T-helper 9 cell (primary cell): Measurements from ENCODE around the gene CTNNA1.
"Not testable (repeated sequence)": the region's sequence is repeated elsewhere in the genome, so short reads cannot be mapped to it uniquely, and the experiment has no call there.

Experiments used
- DNase-seq: peaks from one replicate; pipeline ENCODE4 v3.0.0-alpha.2; 2020

CTNNA1 gene

DNA sequence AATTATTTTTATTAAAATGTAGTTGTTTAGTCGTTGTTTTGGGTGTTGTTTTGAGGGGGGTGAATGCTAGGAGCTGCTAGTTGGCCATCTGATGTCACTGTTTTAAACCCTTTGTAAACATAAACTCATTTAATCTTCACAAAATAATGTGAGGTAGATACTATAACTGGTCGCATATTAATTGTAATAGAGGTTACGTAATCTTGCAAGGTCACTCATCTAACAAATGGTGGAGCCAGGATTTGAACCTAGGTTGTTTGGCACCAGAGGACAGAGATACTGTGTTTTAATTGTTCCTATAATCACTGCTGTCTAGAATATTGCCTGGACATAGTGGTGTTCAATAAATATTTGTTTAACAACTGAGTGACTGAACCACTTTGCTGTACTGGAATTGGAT, 67.5 kb downstream of the CTNNA1 start:
- DNase-seq, result no peak

DNA sequence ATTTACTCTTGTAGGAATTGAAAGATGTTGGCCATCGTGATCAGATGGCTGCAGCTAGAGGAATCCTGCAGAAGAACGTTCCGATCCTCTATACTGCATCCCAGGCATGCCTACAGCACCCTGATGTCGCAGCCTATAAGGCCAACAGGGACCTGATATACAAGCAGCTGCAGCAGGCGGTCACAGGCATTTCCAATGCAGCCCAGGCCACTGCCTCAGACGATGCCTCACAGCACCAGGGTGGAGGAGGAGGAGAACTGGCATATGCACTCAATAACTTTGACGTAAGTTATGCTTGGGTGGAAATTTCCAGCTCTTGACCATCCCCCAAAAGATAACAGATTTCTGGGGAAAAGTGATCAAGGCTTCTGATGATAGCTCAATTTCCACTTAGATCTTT, 71.3 kb downstream of the CTNNA1 start:
- DNase-seq, result no peak

DNA sequence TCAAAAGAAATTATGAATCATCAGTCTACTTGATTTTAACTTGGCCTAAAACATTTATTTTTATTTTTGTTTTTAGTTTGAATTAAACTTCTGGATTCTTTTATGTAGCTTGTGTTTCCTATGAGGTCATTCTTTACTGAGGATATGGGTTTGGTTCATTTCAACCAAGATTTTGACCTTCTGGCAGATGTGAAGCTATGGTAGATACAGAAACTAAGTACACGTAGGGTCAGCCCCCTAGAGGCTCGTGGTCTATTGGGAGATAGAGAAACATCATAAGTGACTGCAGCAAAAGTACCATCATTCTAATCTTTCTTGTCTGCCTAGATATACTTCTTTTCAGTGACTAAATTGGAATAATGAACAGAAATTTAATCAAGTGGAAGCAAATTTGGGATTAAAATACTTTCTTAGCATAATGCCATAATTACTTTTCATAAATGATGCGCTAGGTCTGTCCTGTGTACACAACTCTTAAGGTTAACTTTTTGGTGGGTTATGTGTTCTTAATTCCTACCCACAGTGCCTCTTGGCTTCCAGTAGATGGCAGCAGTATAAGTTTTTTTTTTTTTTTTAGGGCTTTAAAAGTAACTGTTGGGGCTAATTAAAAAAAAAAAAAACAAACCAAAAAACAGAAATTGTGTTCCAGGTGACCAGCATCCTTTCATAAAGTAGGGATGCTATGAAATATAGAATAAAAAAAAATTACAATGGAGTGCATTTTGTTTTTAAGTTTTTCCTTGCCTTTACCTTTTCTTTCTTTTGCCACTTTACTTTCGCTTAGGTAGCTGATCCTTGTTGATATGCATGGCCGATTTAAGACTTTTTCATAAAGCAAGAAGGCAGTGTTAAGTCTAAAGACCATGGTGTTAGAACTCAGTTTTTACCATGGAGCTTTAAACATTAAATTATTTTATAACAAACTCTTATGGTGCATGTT, 72.0 kb downstream of the CTNNA1 start:
- no peak for DNase-seq

DNA sequence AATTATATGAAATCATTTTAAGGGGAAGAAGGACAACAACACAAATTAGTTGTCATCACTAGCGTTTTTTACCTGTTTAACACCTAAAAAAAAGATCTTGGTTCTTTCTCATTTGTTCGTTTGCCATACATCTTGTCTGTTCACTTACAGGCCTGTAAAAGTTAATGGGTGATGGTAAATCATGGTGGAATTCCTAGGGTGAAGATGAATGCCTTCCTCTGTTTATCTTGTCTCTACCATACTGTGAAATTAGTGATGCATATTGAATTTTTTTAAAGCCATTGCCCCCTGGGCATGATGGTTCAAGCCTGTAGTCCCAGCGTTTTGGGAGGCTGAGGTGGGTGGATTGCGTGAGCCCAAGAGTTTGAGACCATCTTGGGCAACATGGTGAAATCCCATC, 75.3 kb downstream of the CTNNA1 start:
- no peak for DNase-seq

DNA sequence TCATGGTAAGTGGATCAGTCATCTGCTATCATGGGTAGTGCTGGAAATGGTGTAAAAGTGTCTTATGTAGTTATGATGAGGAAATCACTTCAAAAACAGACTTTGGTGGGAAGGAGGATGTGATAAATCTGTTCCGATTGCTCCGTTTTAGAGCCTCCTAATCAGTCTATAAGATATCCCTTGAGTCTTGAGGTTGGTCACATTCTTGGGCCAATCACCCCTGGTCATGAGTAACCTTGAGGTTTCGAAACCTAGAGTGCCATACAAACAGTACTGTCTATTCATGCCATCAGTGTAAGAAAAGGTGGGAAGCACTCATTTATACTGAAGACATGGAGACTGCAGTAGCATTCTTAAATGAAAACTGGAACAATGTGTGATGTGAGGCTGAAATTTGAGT, 76.1 kb downstream of the CTNNA1 start:
- DNase-seq, result no peak

DNA sequence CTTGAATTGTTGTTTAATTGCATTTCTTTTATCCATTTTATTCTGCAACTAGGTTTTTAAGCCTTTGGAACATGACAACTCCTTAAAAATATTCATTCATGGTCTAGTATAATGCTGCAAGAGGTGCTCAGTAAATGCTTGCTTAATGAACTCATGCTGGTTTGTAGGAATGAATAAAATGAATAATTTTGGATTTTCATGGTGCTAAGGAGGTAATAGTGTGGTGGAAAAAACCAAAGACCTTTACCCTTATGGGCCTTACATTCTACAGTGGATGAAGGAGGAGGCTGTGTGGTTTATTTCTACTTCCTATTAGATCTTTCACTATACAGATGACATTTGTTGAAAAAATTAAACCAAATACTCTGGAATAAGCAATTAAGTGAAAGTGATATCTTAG, 78.5 kb downstream of the CTNNA1 start:
- DNase-seq, result no peak

DNA sequence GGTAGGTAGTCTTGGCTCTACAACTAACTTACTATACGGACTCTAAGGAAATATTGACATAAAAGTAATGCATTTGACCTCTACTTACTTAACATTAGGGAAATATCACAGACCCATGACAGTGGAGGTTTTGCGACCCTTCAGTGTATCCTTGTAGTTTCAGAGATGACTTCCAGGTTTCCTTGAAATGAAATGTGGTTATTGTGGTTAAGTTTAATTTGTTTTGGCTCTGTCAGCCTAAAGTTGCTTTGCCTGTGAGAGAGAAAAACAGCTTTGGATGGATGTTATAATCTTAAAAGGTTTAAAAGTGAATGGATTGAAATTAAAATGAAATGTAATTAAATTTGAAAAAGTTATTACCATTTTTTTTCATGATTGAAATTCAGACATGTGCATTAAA, 79.0 kb downstream of the CTNNA1 start:
- no peak for DNase-seq

DNA sequence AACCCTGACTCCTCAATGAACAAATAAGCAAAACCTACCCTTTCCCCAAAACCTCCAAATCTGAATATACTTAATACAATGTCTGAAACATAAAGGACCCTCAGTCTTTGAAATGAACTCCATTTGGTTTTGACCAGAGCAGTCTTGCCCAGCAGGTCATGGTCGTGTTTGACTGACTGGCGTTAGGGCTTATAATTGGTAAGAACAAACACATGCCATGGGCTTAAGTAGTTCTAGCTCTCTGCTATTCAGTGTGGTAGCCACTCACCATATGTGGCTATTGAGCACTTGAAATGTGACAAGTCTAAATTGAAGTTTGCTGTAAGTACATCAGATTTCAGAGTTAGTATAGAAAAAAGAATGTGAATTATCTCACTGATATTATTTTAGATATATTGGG, 79.9 kb downstream of the CTNNA1 start:
- no peak for DNase-seq

DNA sequence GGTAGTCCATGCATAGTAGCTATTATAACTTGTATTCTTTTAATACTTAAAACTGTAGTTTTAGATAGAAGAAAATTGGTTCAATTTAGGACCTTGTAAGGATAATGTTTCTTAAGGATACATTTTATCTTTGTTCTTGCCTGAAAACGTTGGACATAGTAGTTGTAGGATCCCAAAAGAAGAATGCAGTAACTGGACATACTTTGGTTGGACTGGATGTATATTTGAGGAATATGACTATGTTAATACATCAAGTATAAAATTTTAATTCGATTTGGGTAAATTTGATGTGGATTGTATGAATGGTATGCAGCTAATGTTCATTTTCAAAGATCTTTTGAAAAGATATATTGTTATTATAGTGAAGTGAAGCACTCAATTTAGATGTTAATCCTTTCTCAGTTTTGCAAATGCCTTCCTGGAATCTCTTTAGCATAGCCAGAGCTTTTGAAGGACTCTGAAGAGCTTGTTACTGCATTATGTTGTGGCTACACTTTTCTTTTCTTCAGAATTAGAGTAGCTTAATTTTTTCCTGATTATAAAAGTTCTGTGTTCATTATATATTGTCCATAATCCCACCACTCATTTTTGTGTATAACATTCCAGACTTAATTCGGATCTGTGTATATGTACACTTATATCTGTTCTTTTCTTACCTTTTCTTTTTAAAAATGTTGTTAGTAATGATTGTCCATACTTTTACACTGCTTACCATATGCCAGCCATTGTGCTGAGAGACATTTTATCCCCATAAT, 80.7 kb downstream of the CTNNA1 start:
- DNase-seq, result no peak

DNA sequence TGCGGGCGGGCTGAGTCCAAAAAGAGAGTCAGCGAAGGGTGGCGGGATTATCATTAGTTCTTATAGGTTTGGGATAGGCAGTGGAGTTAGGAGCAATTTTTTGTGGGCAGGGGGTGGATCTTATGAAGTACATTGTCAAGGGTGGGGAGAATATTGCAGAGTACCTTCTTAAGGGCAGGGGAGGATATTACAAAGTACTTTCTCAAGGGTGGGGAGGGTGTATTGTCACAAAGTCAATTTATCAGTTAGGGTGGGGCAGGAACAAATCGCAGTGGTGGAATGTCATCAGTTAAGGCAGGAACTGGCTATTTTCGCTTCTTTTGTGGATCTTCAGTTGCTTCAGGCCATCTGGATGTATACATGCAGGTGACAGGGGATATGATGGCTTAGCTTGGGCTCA, 81.6 kb downstream of the CTNNA1 start:
- DNase-seq, result not testable (repeated sequence)

DNA sequence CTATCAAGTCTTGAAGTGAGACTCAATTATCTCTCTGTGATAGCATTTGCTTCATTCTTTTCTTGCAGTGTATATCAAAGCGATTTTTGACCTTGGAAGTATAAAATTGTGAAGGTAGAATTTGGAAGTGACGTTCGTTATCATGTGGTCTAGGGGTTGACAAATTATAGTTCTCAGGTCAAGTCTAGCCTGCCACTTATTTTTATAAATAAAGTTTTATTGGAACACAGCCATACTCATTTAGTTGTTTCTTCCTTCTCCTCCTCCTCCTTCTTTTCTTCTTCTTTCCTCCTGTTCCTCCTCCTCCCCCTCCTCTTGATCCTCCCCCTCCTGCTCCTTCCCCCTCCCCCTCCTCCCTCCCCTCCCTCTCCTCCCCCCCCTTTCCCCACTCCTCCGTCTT, 83.9 kb downstream of the CTNNA1 start:
- DNase-seq, result no peak

DNA sequence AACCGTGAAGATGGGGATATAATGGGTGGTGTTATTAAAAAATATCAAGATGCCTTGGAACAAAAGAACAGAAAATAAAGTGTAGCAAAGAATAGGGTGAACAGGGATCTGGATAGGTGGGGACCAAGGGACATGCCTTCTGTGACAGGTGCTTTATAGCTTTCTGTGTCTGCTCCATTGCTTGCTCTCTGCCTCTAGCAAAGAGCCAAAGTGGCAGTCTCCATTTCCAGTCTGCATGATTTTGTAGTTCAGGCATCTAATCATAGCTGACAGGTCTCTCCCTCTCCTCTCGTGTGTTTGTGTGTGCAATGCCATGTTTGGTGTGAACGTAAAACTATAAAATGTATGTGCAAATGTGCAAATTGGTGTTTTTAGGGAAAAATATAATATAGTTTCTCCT, 86.9 kb downstream of the CTNNA1 start:
- no peak for DNase-seq

DNA sequence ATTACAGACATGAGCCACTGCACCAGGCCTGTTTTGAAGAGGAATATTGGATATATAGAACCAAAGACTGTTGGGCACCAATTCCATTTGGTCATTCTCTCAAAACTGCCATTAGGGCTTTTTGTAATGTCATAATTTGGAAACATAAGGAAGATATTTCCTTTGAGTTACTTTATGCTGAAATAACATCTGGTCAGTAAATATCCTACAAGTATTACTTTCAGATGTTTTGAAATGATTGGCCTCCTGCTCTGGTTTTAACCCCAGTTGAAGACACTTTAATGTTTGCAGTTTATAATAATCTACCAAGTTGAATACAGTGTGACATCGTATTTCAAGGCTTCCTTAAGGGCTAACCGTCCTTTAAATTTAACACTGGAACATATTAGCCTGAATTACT, 88.3 kb downstream of the CTNNA1 start:
- DNase-seq, result no peak

DNA sequence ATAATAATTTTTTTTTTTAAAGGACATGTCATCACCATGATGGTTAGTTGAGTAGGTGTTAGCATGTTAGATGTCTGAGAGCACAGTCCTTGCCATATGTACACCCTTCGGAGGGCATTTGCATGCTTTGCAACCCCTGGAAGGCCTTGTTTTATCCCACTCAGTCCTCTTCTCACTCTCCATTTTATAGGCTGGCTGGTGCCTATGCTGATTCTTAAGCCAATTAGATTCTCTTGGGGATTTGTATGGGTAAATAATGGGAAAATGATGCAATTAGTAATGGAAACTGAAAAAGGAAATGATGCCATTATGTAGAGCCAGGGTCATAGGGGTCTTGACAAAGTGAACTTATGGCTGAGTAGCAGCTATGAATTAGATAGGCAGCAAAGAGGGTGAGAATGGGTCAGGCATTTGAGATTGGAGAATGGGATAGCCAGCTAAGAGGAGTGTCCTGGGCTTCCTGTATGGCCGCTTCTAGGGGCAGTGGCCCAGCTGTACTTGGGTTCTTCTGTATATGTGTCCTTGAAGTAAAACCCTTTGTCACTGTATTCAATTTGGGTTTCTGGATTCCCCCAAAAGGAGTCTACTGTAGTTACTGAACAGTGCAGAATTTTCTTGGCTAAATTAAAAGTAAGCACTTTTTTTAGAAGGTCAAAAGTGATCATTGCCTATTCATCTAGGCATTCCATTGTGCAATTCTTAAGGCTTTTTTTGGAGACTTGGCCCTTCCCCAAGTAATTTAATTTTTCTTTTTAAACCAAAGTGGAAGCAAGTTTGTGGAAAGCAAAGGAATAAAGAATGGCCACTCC, 90.3 kb downstream of the CTNNA1 start:
- DNase-seq, result no peak

DNA sequence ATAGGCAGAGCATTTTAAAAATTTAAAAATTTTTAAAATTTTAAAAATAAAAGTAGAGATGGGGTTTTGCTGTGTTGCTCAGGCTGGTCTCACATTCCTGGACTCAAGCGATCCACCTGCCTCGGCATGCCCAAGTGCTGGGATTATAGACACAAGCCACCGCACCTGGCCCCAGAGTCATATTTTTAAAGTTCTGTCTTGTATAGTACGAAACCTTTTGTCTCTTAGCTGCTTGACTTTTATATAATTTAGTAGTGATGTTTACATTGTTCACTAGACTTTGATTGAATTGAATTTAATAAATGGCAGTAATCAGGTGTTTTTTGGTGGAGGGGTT, 90.9 kb downstream of the CTNNA1 start:
- DNase-seq, result no peak

DNA sequence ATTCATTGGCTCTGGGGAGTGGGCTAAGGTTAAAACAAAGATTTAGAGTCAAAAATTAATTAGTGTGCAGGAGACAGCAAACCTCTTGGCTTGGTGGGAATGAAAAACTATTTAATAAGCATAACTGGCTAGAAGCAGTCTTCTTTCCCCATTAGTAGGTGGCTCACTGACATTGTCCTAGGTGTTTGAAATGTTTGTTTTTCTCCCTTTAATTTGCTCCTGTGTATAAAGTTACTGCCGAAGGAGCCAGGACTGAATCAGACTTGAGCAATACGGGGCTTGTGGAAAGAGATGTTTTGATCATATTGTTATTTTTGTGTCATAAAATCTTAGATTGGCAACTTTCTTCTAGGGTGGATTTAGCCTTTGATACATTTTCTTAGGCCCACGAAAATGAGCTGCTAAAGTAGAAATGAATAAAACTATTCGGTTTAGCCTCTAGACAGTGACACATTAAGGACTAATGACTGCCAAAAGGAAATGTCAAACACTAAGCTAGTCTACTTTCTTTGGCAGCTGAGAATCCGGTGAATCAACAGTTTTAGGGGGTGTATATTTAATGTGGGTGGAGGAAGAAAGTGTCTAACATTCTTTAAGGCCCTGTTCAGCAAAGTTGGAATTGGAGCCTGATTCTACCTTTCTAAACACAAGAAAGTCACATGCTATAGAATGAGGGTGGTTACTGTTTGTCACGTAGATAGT, 91.7 kb downstream of the CTNNA1 start:
- no peak for DNase-seq

DNA sequence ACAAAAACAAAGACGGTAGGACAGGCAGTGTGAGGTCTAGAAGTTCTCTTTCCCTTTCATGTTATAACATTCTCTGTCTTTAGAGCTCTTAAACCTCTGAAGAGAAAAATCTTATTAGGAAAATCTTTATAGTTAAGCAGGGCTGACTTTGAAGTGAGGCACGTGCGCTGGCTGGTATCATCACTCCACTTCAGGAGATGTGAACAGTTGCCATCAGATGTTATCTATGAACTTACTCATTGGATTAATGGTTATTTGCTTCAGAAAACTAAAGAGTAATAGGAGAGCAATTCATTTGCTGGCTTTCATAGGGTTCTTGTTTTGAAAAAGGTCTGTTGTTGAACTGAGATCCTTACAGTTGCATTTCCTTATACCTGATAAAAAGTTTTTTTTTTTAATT, 96.2 kb downstream of the CTNNA1 start:
- no peak for DNase-seq

DNA sequence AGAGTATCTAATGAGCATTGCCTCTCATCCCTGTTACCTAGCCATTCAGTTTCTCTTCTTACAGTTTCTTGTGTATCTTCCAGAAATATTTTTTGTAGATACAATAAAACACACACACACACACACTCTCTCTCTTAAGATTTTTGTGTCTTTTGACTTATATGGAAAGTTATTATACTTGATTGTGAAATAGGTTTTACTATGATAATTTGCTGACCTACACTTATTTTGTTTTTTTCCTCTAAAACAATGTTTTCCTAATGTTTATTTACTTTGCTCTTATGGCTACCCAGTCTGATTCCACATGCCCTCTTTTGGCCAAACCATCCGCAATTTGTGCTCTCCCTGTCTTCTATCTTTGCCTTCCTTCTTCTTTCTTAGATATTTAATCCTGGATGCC, 96.7 kb downstream of the CTNNA1 start:
- DNase-seq, result no peak

DNA sequence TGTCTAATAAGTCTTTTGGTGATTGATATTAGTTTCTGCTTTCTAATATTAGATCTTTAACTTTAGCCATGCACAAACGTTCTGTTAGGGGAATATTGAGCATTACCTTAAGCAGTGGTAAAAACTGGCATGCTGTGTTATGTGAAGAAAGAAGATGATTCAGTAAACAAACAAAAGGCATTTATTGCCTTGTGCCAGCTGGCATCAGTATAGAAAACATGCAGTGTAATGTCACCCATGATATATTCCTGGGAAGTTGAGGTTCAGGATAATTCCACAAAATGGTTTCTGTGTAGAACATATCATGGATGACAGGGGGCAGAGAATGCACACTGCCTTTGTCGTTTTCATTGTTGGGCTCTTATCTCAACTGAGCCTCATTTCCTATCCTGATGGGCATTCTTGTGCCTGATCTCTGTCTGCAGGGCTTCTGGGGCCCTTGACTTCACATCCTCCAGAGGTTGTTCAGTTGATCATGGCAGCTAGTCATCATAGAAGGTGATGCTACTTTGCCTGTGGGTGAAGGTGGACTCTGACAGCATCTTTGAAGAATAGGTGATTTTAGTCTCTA, 97.7 kb downstream of the CTNNA1 start:
- DNase-seq, result no peak

DNA sequence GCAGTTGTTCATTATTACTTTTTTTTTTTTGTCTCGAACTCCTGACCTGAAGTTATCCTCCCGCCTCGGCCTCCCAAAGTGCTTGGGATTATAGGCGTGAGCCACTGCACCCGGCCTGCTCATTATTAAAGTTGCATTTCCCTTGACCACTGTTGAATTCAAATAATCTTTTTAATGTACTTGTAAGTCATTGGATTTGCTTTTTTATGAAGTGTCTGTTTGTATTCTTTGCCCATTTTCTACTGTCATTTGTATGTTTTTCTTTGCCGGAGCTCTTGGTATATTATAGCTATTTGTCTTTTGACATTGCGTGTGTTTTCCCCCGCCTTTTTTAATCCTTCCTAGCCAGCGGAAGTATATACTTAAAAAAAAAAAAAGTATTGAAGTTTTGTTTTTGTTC, 99.9 kb downstream of the CTNNA1 start:
- no peak for DNase-seq

DNA sequence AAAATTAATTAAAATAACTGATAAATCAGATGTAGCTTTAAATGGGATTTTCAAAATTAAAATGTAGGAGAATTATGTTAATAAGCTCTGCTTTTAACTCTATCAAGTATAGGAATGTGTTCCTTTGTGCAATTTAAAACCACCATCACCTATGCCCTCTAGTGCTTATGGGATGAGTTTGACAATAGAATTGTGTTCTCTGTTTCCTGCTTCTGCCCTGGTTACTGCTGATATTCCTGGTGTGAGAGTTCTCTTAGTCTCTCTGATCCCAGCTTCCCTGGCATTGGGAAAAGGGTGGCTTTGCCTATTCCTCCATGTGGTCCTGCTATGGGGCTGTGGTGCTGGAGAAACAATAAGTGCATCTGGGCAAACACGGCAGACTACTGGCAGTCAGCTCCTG, 113.8 kb downstream of the CTNNA1 start:
- DNase-seq, result no peak

DNA sequence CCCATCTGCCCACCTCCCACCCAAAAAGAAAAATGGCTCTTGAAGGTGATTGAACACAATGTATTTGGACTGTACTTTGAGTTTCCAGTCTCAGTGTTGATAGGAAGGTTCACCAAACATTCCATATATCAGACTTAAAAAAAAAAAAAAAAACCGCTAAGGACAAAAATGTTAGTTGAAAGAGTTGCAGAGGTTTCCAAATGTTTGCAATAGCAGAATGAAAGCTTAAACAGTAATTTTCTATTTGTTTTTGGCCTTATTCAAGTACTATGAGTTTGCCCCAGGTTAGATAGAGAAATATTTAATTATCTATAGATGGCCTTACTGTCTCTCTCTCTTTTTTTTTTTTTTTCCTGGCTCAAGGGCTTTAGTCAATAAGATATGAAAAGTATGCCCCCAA, 115.8 kb downstream of the CTNNA1 start:
- no peak for DNase-seq
